Uterus (tissue), 2 donors: Measurements from ENCODE around the gene EVPLL.

Experiments used
- CTCF ChIP-seq, 4 experiments: fragments of 200-600 bp in 2 of 4; fragments of 450-650 bp in 2 of 4; sonication (generic) in 2 of 4; IDR thresholded peaks; one replicate each; pipeline ENCODE4 v1.5.1; 2016 to 2019; ENCODE audit warnings: antibody characterized with exemption in 4 of 4, mild to moderate bottlenecking in 2 of 4, moderate library complexity in 1 of 4
- POLR2A ChIP-seq, 2 donors: fragments of 450-650 bp; IDR thresholded peaks; one replicate each; pipeline ENCODE4 v1.6.1; 2016; ENCODE audit warnings: antibody characterized with exemption in 2 of 2, mild to moderate bottlenecking in 1 of 2, moderate library complexity in 1 of 2

GRCh38 chr17:18381158-18381952, 3.8 kb downstream of the EVPLL start:
- TF ChIP-seq CTCF (IDR thresholded peaks at IDR 0.05) (no peak), POLR2A (IDR thresholded peaks at IDR 0.05) (no peak)
